Transverse colon (tissue), 4 donors: ENCODE measurements around the gene SYNE1.

Experiments
- CTCF ChIP-seq, 5 experiments: fragments of 200-600 bp in 3 of 5; fragments of 450-650 bp in 2 of 5; sonication (generic) in 3 of 5; IDR thresholded peaks; 1 replicate in 2 of 5; 2 replicates in 3 of 5; pipeline ENCODE4 v1.5.1; 2016 to 2017; ENCODE audit warnings: antibody characterized with exemption in 5 of 5, inconsistent platforms in 3 of 5, mild to moderate bottlenecking in 2 of 5, moderate library complexity in 1 of 5
- EP300 ChIP-seq: sonication (generic); formaldehyde crosslinking; IDR thresholded peaks from one replicate; pipeline ENCODE4 v1.6.1; 2017; ENCODE audit warnings: antibody characterized with exemption, low read depth
- POLR2A ChIP-seq: fragments of 450-650 bp; IDR thresholded peaks from one replicate; pipeline ENCODE4 v1.6.1; 2016; ENCODE audit warnings: antibody characterized with exemption, mild to moderate bottlenecking, moderate library complexity
- POLR2AphosphoS5 ChIP-seq, 3 donors: sonication (generic); formaldehyde crosslinking; IDR thresholded peaks; one replicate each; pipeline ENCODE4 v1.6.1; 2016; ENCODE audit warnings: antibody characterized with exemption in 3 of 3

- TF ChIP-seq CTCF (IDR thresholded peaks at IDR 0.05) (peak; percentile 42 to 56 (median 45)), POLR2A (no peak), POLR2AphosphoS5 (IDR thresholded peaks at IDR 0.05) (no peak), EP300 (no peak)
Observed at GRCh38 chr6:152206072-152206818, 430.9 kb downstream of the SYNE1 start.
